HG03066 (cell line): ENCODE data around the gene SAMM50.
"Not testable (repeated sequence)": the region's sequence is repeated elsewhere in the genome, so short reads cannot be mapped to it uniquely, and the experiment has no call there.

Experiments
- ATAC-seq: cut with Tn5 transposase; IDR thresholded peaks from one replicate; pipeline ENCODE4 v1.9.1; 2021; ENCODE audit warnings: low read depth; ENCODE audit not compliant: unreplicated experiment

The SAMM50 gene

GRCh38 chr22:43999378-43999777, 44.1 kb downstream of the SAMM50 start:
- no peak for ATAC-seq

- ATAC-seq: no peak
Measured at GRCh38 chr22:44000123-44000522, 44.9 kb downstream of the SAMM50 start.

DNA sequence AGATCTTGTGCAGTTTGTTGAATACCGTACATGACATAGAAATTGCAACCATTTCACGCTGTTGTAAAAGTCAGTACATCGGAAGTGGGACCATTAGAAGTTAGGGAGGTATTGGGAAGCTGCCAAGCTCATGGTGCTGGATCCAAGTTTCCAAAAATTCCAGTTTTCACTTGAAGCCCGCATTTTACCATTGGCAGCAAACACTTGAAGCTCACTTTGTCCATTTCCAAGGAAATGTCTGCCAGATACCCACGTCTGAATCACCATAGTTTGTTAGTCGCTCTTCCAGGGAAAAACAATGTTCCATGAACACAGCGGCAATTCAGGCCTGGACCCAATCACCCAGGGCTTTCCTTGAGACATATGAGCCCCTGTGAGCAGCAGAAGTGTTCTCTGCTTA, 46.3 kb downstream of the SAMM50 start:
- no peak for ATAC-seq

DNA sequence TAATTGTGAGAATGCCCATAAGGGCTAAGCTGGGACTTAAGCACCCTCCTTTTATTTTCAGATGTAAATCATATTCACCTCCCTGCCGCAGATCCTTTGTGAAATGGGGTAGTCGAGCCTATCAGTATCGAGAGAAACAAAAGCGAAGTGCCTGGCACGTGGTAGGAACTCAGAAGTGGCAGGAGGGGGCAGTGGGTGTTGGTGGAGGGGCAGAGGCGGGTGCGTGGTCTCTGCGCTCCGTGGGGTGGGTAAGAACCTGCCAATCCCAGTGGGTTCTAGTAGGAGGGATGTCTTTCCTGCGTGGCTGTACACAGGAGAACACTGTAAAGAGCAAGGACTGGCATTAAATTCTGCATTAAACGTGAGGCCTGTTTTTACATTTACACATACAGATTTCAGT, 47.1 kb downstream of the SAMM50 start:
- ATAC-seq: no peak

- ATAC-seq: no peak
Measured at GRCh38 chr22:44002997-44003396, 47.8 kb downstream of the SAMM50 start.

- ATAC-seq: no peak
Measured at GRCh38 chr22:44003405-44004103, 48.3 kb downstream of the SAMM50 start.

GRCh38 chr22:44004104-44004460, 48.8 kb downstream of the SAMM50 start:
- ATAC-seq: no peak

- no peak for ATAC-seq
Measured at GRCh38 chr22:44005524-44005923, 50.3 kb downstream of the SAMM50 start.

- no peak for ATAC-seq
Measured at GRCh38 chr22:44012162-44012561, 56.9 kb downstream of the SAMM50 start.

DNA sequence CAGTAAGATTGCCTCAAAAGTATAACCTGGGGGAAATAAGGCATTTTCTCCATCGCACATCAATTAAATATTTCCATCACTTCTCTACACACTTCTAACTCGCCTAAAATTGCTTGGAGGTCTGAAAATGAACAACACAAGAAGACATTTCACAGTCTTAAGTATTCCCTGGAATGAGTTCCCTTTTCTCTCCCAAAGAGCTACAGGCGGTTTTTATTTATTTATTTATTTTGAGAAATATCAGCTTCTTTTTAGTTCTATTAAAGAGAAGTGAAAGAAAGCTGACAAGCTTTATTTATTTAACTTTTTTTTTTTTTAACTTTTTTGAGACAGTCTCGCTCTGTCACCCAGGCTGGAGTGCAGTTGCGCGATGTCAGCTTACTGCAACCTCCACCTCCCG, 57.3 kb downstream of the SAMM50 start:
- no peak for ATAC-seq

DNA sequence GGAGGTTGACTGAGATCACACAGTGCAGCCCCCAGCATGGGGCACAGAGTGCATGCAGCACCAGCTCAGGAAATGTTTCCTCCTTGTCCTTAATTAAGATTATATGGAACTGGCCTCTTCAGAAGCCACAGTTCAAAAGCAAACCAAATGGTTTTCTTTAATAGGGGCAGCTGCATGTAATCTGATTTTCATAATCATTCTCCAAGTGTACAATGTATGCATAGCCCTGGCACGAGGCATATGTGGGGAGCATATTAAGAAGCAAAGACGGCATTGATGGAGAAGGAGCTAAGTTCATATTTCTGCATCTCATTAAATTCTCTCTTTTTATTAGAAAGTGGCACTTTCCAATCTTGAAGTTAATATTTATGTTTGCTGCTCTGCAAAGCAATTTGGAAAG, 59.0 kb downstream of the SAMM50 start:
- ATAC-seq: no peak

DNA sequence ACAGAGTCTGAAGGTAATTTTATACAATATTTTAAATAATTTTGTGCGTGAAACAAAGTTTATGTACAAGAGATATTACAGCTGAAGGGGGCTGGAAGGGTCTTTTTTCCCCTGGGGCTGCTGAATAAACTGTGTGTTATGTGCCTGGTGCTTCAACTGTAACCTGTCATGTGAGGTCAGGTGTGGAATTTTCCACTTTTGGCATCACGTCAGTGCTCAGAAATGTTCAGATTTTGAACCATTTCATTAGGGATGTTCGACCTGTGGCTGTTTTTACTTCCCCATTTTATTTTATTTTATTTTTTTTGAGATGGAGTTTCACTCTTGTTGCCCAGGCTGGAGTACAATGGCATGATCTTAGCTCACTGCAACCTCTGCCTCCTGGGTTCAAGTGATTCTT, 61.3 kb downstream of the SAMM50 start:
- ATAC-seq: not testable (repeated sequence)

DNA sequence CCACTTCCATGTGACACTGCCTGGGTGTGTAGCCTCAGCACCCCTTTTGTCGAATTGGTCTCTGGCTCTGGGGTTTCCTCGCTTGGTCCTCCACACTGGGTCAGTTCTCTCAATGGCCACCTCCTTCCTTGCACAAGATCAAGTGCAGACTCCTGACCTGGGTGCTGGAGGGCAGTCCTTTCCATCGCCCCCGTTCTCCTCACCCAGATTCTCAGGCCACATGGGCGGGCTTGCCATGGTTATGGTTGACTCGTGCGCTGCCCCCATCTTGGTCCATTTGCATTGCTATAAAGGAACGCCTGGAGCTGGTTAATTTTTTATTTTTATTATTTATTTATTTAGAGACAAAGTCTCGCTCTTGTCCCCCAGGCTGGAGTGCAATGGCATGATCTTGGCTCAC, 63.4 kb downstream of the SAMM50 start:
- no peak for ATAC-seq

DNA sequence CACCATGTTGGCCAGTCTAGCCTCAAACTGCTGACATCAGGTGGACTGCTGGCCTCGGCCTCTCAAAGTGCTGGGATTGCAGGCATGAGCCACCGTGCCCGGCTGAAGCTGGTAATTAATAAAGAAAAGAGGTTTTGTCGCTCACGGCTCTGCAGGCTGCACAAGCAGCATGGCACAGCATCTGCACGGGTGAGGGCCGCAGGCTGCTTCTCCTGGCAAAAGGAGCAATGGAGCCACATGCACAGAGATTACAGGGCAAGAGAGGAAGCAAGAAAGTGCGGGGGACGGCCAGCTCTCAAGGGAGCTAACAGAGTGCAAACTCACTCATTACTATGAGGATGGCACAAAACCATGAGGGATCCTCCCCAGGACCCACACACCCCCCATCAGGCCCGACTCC, 64.2 kb downstream of the SAMM50 start:
- no peak for ATAC-seq

GRCh38 chr22:44019846-44020245, 64.6 kb downstream of the SAMM50 start:
- no peak for ATAC-seq

GRCh38 chr22:44020981-44021380, 65.7 kb downstream of the SAMM50 start:
- no peak for ATAC-seq

DNA sequence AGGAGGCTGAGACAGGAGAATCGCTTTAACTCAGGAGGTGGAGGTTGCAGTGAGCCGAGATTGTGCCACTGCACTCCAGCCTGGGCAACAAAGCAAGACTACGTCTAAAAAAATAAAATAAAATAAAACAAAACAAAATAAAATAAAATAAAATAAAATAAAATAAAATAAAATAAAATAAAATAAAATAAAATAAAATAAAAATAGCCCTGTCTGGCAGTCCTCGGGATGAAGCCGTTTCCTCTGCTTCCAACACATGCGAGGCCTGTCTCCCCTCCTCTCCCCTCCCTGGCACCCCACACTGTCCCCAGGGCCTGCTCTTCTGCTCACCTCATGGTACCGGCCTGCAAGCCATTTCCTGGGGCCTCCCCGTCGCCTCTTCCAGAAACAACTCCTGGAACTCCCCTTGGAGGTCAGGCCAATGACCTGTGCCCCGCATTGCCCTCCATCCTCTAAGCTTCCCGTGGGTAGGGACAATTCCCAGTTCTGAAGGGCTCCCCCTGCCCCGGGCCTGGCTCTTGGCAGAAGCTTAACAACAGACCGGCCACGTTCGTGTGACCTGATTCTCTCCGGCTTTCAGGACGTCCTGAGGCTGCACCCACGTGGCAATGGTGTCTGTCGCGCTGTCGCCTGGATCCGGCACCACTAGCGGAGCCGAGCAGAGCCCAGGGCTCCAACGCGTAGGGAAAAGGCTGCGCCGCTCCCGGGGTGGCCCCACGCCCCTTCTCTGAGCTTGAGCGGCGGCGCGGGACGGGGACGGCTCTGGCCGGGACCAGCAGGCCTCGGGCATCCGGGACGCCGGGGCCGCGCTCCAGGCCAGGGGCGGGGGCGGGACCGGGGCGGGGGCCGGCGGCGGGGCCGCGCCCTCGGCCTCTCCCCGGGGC, 68.4 kb downstream of the SAMM50 start:
- ATAC-seq: no peak

GRCh38 chr22:44024288-44024921, 69.2 kb downstream of the SAMM50 start, which contains the start of gene PARVB:
Gene PARVB (plus strand): TSS chr22:44024302. CDS start chr22:44024340, 38 bp downstream.
- ATAC-seq: no peak

- peak; percentile 46 for ATAC-seq
Measured at GRCh38 chr22:44025171-44026065, 70.2 kb downstream of the SAMM50 start.

GRCh38 chr22:44026066-44026629, 70.9 kb downstream of the SAMM50 start:
- no peak for ATAC-seq
